Measurements from ENCODE around the gene KCNQ1OT1. TPM values are rescaled to one million over a fixed set of nuclear protein-coding genes. Genes with fewer than 3 reads are reported as not detected.

KCNQ1OT1 gene
- polyA plus RNA-seq, 1 of the 3 experiments (the other 2 are of a cell fraction) = 0.03 TPM

GRCh38 chr11:2732940-2733628 lies 33.3 kb upstream of the KCNQ1OT1 start:
- Histone ChIP-seq H3F3A (replicated peaks; ENCODE audit: insufficient read depth) (no peaks in the 10 kb centered on the region), H3K36me3 (replicated peaks in 1 of 2; ENCODE audit: control insufficient read depth in 1 of 2, insufficient read depth in 2 of 2, low read length in 1 of 2) (no peaks in the 10 kb centered on the region), H3K27ac (ENCODE audit: low read depth in 2 of 2, low read length in 1 of 2) (no peak overlapping the region; a peak in 1 of 4 replicates), H3K9ac (no peak overlapping the region), H3K4me3 (ENCODE audit: low read depth in 2 of 2, low read length in 1 of 2) (no peak overlapping the region), H4K20me1 (ENCODE audit: insufficient read depth) (no peaks in the 10 kb centered on the region), H3K4me2 (no peak overlapping the region), H3K9me2 (no peaks in the 10 kb centered on the region), H3K4me1 (ENCODE audit: control insufficient read depth in 1 of 2, insufficient read depth in 2 of 2, low read depth in 1 of 2, low read length in 1 of 2) (peaks cover 0 to 71% of the 10 kb centered on the region in 2 experiments; a peak in 1 of 4 replicates), H2AFZ (ENCODE audit: low read depth) (no peak overlapping the region), H3K9me3 (no peaks in the 10 kb centered on the region), H3K27me3 (ENCODE audit: insufficient read depth) (no peaks in the 10 kb centered on the region), H3K79me2 (ENCODE audit: insufficient read depth) (no peaks in the 10 kb centered on the region)
- ChIA-PET CTCF (interaction anchor here (1.2 kb wide), 1 partner anchor 14 kb away, joined by 3 read pairs; no protein-coding TSS in a partner anchor), POLR2A (interaction anchor here (1.0 kb wide), 1 partner anchor 33 kb away, joined by 5 read pairs; the partner anchor contains the start of gene KCNQ1OT1)
- WGBS (ENCODE audit: low lambda C conversion rate) = 68% methylated on average over 7 of the region's 12 CpGs
- no peak for DNase-seq
- TF ChIP-seq FOSL2 (IDR thresholded peaks at IDR 0.05; ENCODE audit: borderline replicate concordance, low read depth) = no peak
- TF ChIP-seq ELF1 (IDR thresholded peaks at IDR 0.05) = no peak
- TF ChIP-seq MAX (IDR thresholded peaks at IDR 0.05; ENCODE audit: low read depth) = no peak
- no peak for TF ChIP-seq REST (IDR thresholded peaks at IDR 0.05; ENCODE audit: low read depth, low read length)
- no peak for TF ChIP-seq RAD21 (IDR thresholded peaks at IDR 0.05; ENCODE audit: low read length)
- no peak for TF ChIP-seq NRF1 (IDR thresholded peaks at IDR 0.05; ENCODE audit: low read depth, low read length)
- TF ChIP-seq FOXM1 (IDR thresholded peaks at IDR 0.05; ENCODE audit: low read depth) = no peak
- no peak for TF ChIP-seq TCF12 (IDR thresholded peaks at IDR 0.05)
- TF ChIP-seq JUND (IDR thresholded peaks at IDR 0.05) = no peak
- TF ChIP-seq EZH2phosphoT487 (IDR thresholded peaks at IDR 0.05; ENCODE audit: borderline replicate concordance, low read depth) = no peak
- no peak for TF ChIP-seq POLR2AphosphoS5 (IDR thresholded peaks at IDR 0.05; ENCODE audit: low read depth, low read length)
- no peak for TF ChIP-seq CTCF (IDR thresholded peaks at IDR 0.05)
- no peak for TF ChIP-seq GATA2 (CRISPR knock-in tag; IDR thresholded peaks at IDR 0.05)

Measured in SK-N-SH (cell line).